ENCODE data around the gene PPT1.

PPT1 gene

GRCh38 chr1:40023379-40023944 is 73.6 kb downstream of the PPT1 start:
- no peak for FAIRE-seq
